GM21381 (cell line): ENCODE measurements around the gene QRICH2.
"Not testable (repeated sequence)": the region's sequence is repeated elsewhere in the genome, so short reads cannot be mapped to it uniquely, and the experiment has no call there.

Experiments used
- ATAC-seq: cut with Tn5 transposase; IDR thresholded peaks from one replicate; pipeline ENCODE4 v1.9.1; 2021; ENCODE audit warnings: mild to moderate bottlenecking, moderate library complexity; ENCODE audit not compliant: unreplicated experiment

The QRICH2 gene

DNA sequence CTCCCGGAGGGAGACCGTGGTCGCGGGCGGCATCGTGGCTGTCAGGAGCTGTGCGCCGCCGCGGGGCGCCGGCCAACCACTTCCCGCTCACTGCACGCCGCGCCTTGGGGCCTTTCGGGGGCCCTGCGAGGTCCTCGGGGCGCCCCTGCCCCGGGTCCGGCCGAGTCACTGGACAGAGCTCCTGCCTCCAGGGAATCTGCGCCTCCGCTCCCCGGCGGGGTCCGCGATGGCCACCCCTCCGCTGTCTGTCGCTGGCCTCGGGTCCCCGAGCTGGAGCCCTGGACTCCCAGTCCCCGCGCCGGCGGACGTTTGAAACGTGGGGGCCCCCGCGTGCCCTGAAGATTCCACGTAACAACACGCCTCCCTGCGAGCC is at the start of gene QRICH2:
Gene QRICH2 (minus strand): TSS at position 311 of the 373 bp plus-strand sequence. CDS start 278 bp downstream, at position 33.
- no peak for ATAC-seq

- ATAC-seq, result no peak
Measured at GRCh38 chr17:76357597-76358158, 49.6 kb upstream of the QRICH2 start.

DNA sequence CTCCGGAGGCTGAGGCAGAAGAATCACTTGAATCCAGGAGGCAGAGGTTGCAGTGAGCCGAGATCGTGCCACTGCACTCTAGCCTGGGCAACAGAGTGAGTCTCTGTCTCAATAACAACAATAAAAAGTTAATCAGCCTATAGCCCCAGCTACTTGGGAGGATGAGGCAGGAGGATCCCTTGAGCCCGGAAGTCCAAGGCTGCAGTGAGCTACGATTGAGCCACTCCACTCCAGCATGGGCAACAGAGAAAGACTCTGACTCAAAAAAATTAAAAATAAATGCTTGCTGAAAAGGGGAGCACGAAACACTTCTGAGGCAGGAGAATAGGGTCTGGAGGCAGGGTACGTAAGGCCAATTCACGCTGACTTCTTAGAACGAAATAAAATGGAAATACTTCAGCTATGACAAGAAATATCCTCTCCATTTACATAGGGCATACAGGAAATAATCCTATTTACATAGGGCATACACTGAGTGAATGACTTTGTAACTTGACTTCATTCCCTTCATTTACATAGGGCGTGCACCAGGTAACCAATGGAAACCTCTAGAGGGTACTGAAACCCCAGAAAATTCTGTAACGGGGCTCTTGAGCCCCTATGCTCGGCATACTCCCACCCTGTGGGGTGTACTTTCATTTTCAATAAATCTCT is 48.9 kb upstream of the QRICH2 start:
- no peak for ATAC-seq

- no peak for ATAC-seq
Measured at GRCh38 chr17:76354747-76355310, 46.8 kb upstream of the QRICH2 start.

DNA sequence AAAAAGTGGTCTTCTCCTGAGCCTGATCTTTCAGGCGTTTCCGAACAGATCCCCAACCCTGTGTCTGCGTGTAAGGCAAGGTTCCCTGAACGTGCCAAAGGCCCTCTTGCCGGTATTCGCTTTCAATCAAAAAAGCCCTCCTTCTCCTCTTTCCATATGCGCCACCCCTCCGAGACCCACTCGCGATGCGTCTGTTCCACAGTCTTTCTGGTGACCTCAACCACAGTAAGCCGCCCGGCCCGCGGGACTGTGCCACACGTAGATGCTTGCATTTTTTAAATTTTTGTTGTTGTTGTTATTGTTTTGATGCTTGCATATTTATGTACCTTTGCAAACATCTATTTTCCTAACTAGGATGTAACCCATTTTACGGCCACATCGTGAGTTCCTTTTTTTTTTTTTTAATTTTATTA is 46.2 kb upstream of the QRICH2 start:
- ATAC-seq, result no peak

GRCh38 chr17:76353599-76354316 is 45.7 kb upstream of the QRICH2 start, which contains the start of gene PRPSAP1:
Gene PRPSAP1, minus strand, starts transcription at chr17:76353916. Its CDS starts 213 bp downstream, at chr17:76353703.
- ATAC-seq, result peak; percentile 77

- ATAC-seq, result peak; percentile 13
Measured at GRCh38 chr17:76353004-76353598, 45.0 kb upstream of the QRICH2 start.

DNA sequence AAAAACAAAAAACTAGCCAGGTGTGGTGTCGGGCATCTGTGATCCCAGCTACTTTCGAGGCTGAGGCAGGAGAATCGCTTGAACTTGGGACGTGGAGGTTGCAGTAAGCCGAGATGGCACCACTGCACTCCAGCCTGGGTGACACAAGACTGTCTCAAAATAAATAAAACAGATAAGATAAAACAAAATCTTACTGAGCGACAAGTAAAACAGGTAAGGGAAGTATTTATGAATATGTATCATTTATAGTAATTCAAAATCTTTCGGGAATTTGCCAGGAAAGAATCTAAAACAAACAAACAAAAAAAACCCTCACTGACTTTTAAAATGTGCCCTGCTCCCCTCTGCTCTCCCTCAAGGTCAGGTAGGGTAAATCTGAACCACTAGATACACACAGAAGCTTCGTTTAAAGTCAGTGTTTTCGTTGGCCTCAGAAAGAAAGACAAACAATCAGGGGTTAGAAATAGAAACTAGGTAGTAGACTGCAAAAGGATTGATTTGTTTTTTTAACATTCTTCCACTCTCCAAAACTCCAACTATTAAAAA is 43.5 kb upstream of the QRICH2 start:
- no peak for ATAC-seq

DNA sequence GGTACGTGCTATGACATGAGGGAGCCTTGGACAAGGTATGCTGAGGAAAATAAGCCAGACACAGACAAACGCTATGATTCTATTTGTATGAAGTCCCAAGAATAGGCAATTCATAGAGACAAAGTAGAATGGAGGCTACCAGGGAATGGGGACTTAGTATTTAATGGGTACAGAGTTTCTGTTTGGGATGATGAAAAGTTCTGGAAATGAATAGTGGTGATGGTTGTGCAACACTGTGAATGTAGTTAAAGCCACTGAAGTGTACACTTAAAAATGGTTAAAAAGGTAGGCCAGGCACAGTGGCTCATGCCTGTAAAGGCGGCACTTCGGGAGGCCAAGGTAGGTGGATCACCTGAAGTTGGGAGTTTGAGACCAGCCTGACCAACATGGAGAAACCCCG is 42.4 kb upstream of the QRICH2 start:
- no peak for ATAC-seq

- not testable (repeated sequence) for ATAC-seq
Measured at GRCh38 chr17:76346936-76347335, 38.9 kb upstream of the QRICH2 start.

- ATAC-seq, result no peak
Measured at GRCh38 chr17:76345377-76345974, 37.4 kb upstream of the QRICH2 start.

DNA sequence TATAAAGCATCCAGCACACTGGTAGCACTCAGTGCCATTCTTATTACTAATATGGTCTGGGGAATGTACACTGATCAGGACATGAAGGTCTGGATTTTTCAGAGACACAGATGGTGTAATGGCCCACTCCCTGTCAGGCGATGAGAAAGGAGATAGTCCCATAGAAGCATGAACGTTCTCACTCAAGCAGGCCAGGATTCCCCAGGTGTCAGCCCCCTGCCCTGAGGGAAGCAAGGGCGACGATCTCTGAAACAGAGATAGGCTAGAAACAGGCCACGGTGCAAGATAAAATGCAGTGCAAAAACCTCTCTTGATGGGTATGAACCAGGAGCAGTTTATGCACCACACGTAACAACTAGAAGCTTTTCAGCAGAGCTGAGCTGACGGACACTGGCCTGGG is 35.0 kb upstream of the QRICH2 start:
- no peak for ATAC-seq

GRCh38 chr17:76341301-76341700 is 33.2 kb upstream of the QRICH2 start:
- ATAC-seq, result no peak

DNA sequence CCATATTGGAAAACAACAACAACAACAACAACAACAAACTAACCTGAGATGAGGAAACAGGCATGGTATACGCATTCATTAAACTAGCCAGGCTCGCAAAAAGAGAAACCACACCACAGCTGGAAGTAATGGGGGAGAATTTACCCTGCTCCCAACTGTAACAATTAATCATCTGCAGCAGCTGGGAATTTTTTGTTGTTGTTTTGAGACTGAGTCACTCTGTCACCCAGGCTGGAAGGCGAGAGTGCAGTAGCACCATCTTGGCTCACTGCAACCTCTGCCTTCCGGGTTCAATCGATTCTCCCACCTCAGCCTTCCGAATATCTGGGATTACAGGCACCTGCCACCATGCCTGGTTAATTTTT is 29.3 kb upstream of the QRICH2 start:
- no peak for ATAC-seq

DNA sequence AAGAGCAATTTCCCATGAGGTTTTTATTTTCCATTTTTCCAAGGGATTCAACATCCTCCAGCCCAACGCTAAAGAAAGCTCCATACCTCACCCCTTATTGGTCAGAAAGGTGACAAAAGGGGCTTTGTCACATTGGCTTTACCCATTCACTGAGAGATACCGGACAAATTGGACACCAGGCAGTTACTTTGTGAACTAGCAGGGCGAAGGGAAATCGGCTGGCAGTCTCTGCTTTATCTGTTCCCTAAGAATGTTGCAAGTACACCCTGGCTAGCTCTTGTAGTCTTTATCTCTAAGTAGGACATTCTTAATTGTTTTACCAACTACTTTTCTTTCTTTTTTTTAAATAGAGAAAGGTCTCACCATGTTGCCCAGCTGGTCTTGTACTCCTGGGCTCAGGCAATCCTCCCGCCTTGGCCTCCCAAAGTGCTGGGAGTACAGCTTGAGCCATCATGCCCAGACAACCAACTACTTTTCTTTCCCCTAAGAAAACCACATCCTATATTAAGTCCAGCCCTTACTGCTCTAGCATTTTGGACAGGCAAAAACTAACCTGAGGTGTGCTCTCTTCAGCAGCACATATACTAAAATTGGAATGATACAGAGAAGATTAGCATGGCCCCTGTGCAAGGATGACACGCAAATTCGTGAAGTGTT is 28.8 kb upstream of the QRICH2 start:
- ATAC-seq, result no peak

- ATAC-seq, result no peak
Measured at GRCh38 chr17:76335716-76336381, 27.8 kb upstream of the QRICH2 start.

- ATAC-seq, result no peak
Measured at GRCh38 chr17:76333673-76334505, 25.8 kb upstream of the QRICH2 start.

DNA sequence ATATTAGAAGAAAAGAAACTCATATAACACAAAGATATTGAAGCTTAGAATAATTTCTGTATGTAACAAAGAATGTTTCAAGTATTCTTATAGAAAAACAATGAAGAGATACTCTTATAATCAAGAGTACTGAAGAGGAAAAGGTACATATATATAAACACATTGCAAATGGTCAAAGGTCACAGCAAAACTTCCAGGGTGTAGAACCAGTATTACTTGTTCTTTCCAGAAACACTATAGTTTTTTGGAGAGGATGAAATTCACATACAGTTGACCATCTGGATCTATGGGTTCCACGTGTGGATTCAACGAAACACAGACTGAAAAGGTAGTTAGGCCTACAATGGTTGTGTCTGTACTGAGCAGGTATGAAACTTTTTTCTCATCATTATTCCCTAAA is 23.0 kb upstream of the QRICH2 start:
- ATAC-seq, result no peak

- no peak for ATAC-seq
Measured at GRCh38 chr17:76329664-76330063, 21.6 kb upstream of the QRICH2 start.
